ENCODE measurements around the gene CCDC196.
"Not testable (repeated sequence)": the region's sequence is repeated elsewhere in the genome, so short reads cannot be mapped to it uniquely, and the experiment has no call there.

DNA sequence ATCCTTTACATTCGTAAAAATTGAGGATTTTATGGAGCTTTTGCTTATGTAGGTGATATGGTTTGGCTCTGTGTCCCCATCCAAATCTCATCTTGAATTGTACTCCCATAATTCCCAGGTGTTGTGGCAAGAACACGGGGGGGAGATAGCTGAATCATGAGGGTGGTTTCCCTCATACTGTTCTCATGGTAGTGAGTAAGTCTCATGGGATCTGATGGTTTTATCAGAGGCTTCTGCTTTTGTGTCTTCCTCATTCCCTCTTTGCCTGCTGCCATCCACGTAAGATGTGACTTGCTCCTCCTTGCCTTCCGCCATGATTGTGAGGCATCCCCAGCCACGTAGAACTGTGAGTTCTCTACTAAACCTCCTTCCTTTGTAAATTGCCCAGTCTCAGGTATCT lies 16.7 kb downstream of the CCDC196 start:
- TF ChIP-seq POLR2A, POLR2AphosphoS5 (IDR thresholded peaks at IDR 0.05): not testable (repeated sequence)
- TF ChIP-seq, protein P1, sequence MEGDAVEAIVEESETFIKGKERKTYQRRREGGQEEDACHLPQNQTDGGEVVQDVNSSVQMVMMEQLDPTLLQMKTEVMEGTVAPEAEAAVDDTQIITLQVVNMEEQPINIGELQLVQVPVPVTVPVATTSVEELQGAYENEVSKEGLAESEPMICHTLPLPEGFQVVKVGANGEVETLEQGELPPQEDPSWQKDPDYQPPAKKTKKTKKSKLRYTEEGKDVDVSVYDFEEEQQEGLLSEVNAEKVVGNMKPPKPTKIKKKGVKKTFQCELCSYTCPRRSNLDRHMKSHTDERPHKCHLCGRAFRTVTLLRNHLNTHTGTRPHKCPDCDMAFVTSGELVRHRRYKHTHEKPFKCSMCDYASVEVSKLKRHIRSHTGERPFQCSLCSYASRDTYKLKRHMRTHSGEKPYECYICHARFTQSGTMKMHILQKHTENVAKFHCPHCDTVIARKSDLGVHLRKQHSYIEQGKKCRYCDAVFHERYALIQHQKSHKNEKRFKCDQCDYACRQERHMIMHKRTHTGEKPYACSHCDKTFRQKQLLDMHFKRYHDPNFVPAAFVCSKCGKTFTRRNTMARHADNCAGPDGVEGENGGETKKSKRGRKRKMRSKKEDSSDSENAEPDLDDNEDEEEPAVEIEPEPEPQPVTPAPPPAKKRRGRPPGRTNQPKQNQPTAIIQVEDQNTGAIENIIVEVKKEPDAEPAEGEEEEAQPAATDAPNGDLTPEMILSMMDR (IDR thresholded peaks at IDR 0.05): not testable (repeated sequence)

All from stomach (tissue), 4 donors.